PC-9 (cell line): Measurements from ENCODE around the gene MBNL3. TPM values are rescaled to one million over a fixed set of nuclear protein-coding genes. Genes with fewer than 3 reads are reported as not detected.

ENCODE experiments used
- BruUV-seq: library from RNA; stranded (reverse); fragments of 400-500 nt; replicated peaks from 2 replicates; lab custom pipeline; 2021; lab: Mats Ljungman, UMichigan
- CTCF ChIA-PET: fragments of 300-600 bp; sonication (Branson Sonifier 250); formaldehyde crosslinking; loops from one replicate; lab custom pipeline; 2022; ENCODE audit warnings: antibody characterized with exemption; lab: Charles Lee
- POLR2A ChIA-PET: fragments of 300-600 bp; sonication (Branson Sonifier 250); formaldehyde crosslinking; loops from one replicate; lab custom pipeline; 2022; ENCODE audit warnings: antibody characterized with exemption; ENCODE audit not compliant: unreplicated experiment; lab: Charles Lee
- DNase-seq, 2 experiments: peaks; one replicate each; pipeline versions ENCODE4 v3.0.0 to v3.0.0-alpha.2; 2015 to 2022; ENCODE audit warnings: mixed read lengths in 1 of 2
- H2AFZ ChIP-seq: fragments of 200-600 bp; sonication (generic); 2 replicates; pipeline ENCODE4 v1.8.1; 2017; ENCODE audit warnings: antibody characterized with exemption
- H3F3A ChIP-seq: fragments of 200-600 bp; sonication (generic); 2 replicates; pipeline ENCODE4 v1.8.1; 2017; ENCODE audit warnings: antibody characterized with exemption, mild to moderate bottlenecking, low read depth; ENCODE audit not compliant: insufficient read depth
- H3K27ac ChIP-seq: fragments of 200-600 bp; sonication (generic); 2 replicates; pipeline ENCODE4 v1.6.1; 2016; ENCODE audit warnings: mixed run types
- H3K27me3 ChIP-seq: fragments of 200-600 bp; sonication (generic); 2 replicates; pipeline ENCODE4 v1.6.1; 2016; ENCODE audit warnings: low read depth, mixed run types; ENCODE audit not compliant: insufficient read depth
- H3K36me3 ChIP-seq: fragments of 200-600 bp; sonication (generic); 2 replicates; pipeline ENCODE4 v1.6.1; 2016; ENCODE audit warnings: low read depth, mixed run types
- H3K4me1 ChIP-seq: fragments of 200-600 bp; sonication (generic); replicated peaks from 2 replicates; pipeline ENCODE4 v1.6.1; 2016; ENCODE audit warnings: mixed run types; ENCODE audit not compliant: insufficient read depth
- H3K4me2 ChIP-seq: fragments of 200-600 bp; sonication (generic); 2 replicates; pipeline ENCODE4 v1.6.1; 2017; ENCODE audit warnings: mixed run types
- H3K4me3 ChIP-seq: fragments of 200-600 bp; sonication (generic); 2 replicates; pipeline ENCODE4 v1.6.1; 2016; ENCODE audit warnings: mixed run types
- H3K79me2 ChIP-seq: fragments of 200-600 bp; sonication (generic); 2 replicates; pipeline ENCODE4 v1.6.1; 2017; ENCODE audit warnings: low read depth, mixed run types
- H3K9me2 ChIP-seq: fragments of 200-600 bp; sonication (generic); 2 replicates; pipeline ENCODE4 v1.8.1; 2017; ENCODE audit warnings: mild to moderate bottlenecking; ENCODE audit not compliant: insufficient read depth
- H3K9me3 ChIP-seq: fragments of 200-600 bp; sonication (generic); 2 replicates; pipeline ENCODE4 v1.8.1; 2016; ENCODE audit warnings: low read depth; ENCODE audit not compliant: insufficient read depth
- H4K20me1 ChIP-seq: fragments of 200-600 bp; sonication (generic); 2 replicates; pipeline ENCODE4 v1.8.1; 2017; ENCODE audit not compliant: insufficient read depth
- EZH2 ChIP-seq: fragments of 200-600 bp; sonication (generic); IDR thresholded peaks from 2 replicates; pipeline ENCODE4 v1.8.0; 2017; ENCODE audit warnings: antibody characterized with exemption, low read depth
- intact Hi-C: fragments of 100-400 bp; cut with micrococcal nuclease; formaldehyde crosslinking; loops from one replicate; pipeline ENCODE4 v1.10.0; 2022; ENCODE audit not compliant: unreplicated experiment
- total RNA-seq: library from RNA; stranded (reverse); gene quantifications from 2 replicates; pipeline ENCODE4 v1.2.3, GENCODE V29; 2021
- TF ChIP-seq, protein P1 (sequence below): fragments of 200-600 bp; sonication (generic); conservative IDR thresholded peaks from 2 replicates; pipeline ENCODE4 v1.6.1; 2017; ENCODE audit warnings: mixed run types, antibody characterized with exemption, mild to moderate bottlenecking, moderate library complexity

The MBNL3 gene
- total RNA-seq, 1 experiment from 2014 or later = 36.1 TPM

GRCh38 chrX:132504417-132504816 lies 15.6 kb upstream of the MBNL3 start:
- Histone ChIP-seq H3K9me2 (no peaks in the 10 kb centered on the region; the same call in 1 of the 2 replicates), H3K4me3 (no peak overlapping the region), H3K9me3 (no peaks in the 10 kb centered on the region), H3F3A (no peaks in the 10 kb centered on the region), H3K79me2 (no peaks in the 10 kb centered on the region), H3K4me2 (no peak overlapping the region), H2AFZ (no peak overlapping the region), H3K36me3 (no peaks in the 10 kb centered on the region), H3K27ac (no peak overlapping the region), H3K4me1 (no peaks in the 10 kb centered on the region), H3K27me3 (no peaks in the 10 kb centered on the region), H4K20me1 (no peaks in the 10 kb centered on the region)
- intact Hi-C loops = no loop called here
- no peak for DNase-seq
- no TSS peak for BruUV-seq
- POLR2A ChIA-PET = no interaction called here
- no peak for TF ChIP-seq EZH2
- TF ChIP-seq, protein P1, sequence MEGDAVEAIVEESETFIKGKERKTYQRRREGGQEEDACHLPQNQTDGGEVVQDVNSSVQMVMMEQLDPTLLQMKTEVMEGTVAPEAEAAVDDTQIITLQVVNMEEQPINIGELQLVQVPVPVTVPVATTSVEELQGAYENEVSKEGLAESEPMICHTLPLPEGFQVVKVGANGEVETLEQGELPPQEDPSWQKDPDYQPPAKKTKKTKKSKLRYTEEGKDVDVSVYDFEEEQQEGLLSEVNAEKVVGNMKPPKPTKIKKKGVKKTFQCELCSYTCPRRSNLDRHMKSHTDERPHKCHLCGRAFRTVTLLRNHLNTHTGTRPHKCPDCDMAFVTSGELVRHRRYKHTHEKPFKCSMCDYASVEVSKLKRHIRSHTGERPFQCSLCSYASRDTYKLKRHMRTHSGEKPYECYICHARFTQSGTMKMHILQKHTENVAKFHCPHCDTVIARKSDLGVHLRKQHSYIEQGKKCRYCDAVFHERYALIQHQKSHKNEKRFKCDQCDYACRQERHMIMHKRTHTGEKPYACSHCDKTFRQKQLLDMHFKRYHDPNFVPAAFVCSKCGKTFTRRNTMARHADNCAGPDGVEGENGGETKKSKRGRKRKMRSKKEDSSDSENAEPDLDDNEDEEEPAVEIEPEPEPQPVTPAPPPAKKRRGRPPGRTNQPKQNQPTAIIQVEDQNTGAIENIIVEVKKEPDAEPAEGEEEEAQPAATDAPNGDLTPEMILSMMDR = no peak
- CTCF ChIA-PET = no interaction called here

- DNase-seq = no peak
- Histone ChIP-seq H3K4me1 (no peaks in the 10 kb centered on the region), H4K20me1 (no peaks in the 10 kb centered on the region), H3K9me3 (no peaks in the 10 kb centered on the region), H2AFZ (no peak overlapping the region), H3K4me3 (no peak overlapping the region), H3K9me2 (no peaks in the 10 kb centered on the region), H3K4me2 (no peak overlapping the region), H3K79me2 (no peaks in the 10 kb centered on the region), H3K27ac (no peak overlapping the region), H3K27me3 (no peaks in the 10 kb centered on the region), H3K36me3 (no peaks in the 10 kb centered on the region), H3F3A (no peaks in the 10 kb centered on the region)
- BruUV-seq = no TSS peak
- intact Hi-C loops = no loop called here
- POLR2A ChIA-PET = no interaction called here
- TF ChIP-seq, protein P1 = no peak
- TF ChIP-seq EZH2 = no peak
- CTCF ChIA-PET = no interaction called here
These were observed 12.8 kb upstream of the MBNL3 start for GRCh38 chrX:132501606-132502005.

- Histone ChIP-seq H3K36me3 (no peaks in the 10 kb centered on the region), H3K27ac (no peak overlapping the region), H3K4me1 (no peaks in the 10 kb centered on the region), H3K27me3 (no peaks in the 10 kb centered on the region), H3K9me3 (no peaks in the 10 kb centered on the region), H2AFZ (no peak overlapping the region), H3K9me2 (no peaks in the 10 kb centered on the region), H3F3A (no peaks in the 10 kb centered on the region), H4K20me1 (no peaks in the 10 kb centered on the region), H3K4me3 (no peak overlapping the region), H3K4me2 (no peak overlapping the region), H3K79me2 (no peaks in the 10 kb centered on the region)
- TF ChIP-seq EZH2 = no peak
- TF ChIP-seq, protein P1 = no peak
- BruUV-seq = no TSS peak
- no peak for DNase-seq
- ChIA-PET CTCF (no interaction called here), POLR2A (no interaction called here)
- intact Hi-C loops = no loop called here
These were observed 8.6 kb upstream of the MBNL3 start for GRCh38 chrX:132497432-132497831.
